Measurements from ENCODE around the gene TRPM7. TPM values are rescaled to one million over a fixed set of nuclear protein-coding genes. Genes with fewer than 3 reads are reported as not detected.
A peak's percentile ranks its signal among the peaks of the same experiment; 100 is the strongest.

Gene TRPM7
- total RNA-seq, result 10 to 100 TPM; 29.0 to 36.9 (median 30.9) TPM
- polyA plus RNA-seq, result 11.9 TPM
- long read RNA-seq, donor 1, partial matches to known transcripts, result 12 of 14 reads
- long read RNA-seq, donor 1, other reads (novel, unspliced or antisense), result 2 of 14 reads
- long read RNA-seq, donor 2, partial matches to known transcripts, result 1 of 2 reads
- long read RNA-seq, donor 2, other reads (novel, unspliced or antisense), result 1 of 2 reads
- long read RNA-seq, donor 3, partial matches to known transcripts, result 10 of 13 reads
- long read RNA-seq, donor 3, other reads (novel, unspliced or antisense), result 3 of 13 reads
- long read RNA-seq, donor 4, partial matches to known transcripts, result 3 of 8 reads
- long read RNA-seq, donor 4, other reads (novel, unspliced or antisense), result 5 of 8 reads

- intact Hi-C loops (cut with DNase I), result loop anchor here in 2 of 4 donors (10.0 kb wide), 1 partner anchor 78 kb away; the partner anchor contains the start of gene SPPL2A (in 2 of the 2)
- DNase-seq (peak; percentile 90 to 97 (median 96)), ATAC-seq (peak; percentile 97 to 98)
- Histone ChIP-seq H3K27ac (ENCODE audit: low read length) (peak within 1 kb of the TSS; percentile 98), H3K4me1 (ENCODE audit: control insufficient read depth, insufficient read depth, low read length) (peaks cover 6% of the 10 kb centered on the region), H3K9me3 (ENCODE audit: control insufficient read depth, low read length) (no peaks in the 10 kb centered on the region), H3K27me3 (ENCODE audit: control insufficient read depth, insufficient read depth) (no peaks in the 10 kb centered on the region), H3K4me3 (ENCODE audit: low read length) (peak within 1 kb of the TSS; percentile 72)
- WGBS, result under 1% methylated on average over 80 of the region's 80 CpGs
Measured at GRCh38 chr15:50686469-50687301, at the start of gene TRPM7. TSS of gene TRPM7 (minus strand) at chr15:50686797. CDS start at chr15:50686533, 264 bp downstream.

DNA sequence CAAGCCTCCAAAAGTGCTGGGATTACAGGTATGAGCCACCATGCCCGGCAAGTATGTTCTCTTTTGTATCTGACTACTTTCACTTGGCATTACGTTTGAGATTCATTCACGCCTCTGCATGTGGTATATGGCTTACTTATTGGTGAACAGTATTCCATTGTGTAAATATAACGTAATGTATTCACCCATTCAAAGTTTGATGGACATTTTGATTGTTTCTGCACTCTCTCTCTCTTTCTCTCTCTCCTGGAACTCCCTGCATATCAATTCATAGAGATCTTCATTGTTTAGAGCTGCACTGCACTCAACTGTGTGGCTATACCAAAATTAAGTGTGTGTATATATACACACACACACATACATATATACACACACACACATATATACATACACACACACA is 48.6 kb upstream of the TRPM7 start:
- intact Hi-C loops (cut with DNase I), result no loop called here
- no peak overlapping the region for H3K4me3 ChIP-seq (ENCODE audit: low read length)
- H3K4me1 ChIP-seq (ENCODE audit: control insufficient read depth, insufficient read depth, low read length), result no peaks in the 10 kb centered on the region
- H3K27me3 ChIP-seq (ENCODE audit: control insufficient read depth, insufficient read depth), result no peaks in the 10 kb centered on the region
- H3K27ac ChIP-seq (ENCODE audit: low read length), result no peak overlapping the region
- WGBS, result 94% methylated on average over 4 of the region's 4 CpGs
- ATAC-seq, result no peak
- H3K9me3 ChIP-seq (ENCODE audit: control insufficient read depth, low read length), result no peaks in the 10 kb centered on the region
- DNase-seq, result no peak

DNA sequence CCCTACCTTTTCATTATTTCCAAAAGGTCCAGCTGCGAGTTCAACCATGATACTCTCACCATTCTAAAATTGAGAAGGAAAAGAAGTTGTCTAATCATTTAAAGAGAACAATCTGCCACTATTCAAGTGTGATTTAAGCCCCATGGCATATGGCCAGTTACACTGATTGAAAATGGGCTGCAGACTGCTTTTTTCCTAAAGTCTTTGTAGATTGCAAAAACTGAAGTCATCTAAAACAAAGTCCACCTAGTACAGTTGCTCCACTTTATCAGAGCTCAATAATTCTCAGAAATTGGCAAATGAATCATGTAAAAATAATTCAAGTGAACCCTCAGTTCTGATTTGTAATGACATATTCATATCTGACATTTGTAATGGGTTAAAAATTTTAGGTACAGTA is 39.7 kb upstream of the TRPM7 start:
- WGBS, result 97% methylated on average over 1 of the region's 1 CpG
- no peaks in the 10 kb centered on the region for H3K4me1 ChIP-seq (ENCODE audit: control insufficient read depth, insufficient read depth, low read length)
- intact Hi-C loops (cut with DNase I), result no loop called here
- no peak overlapping the region for H3K4me3 ChIP-seq (ENCODE audit: low read length)
- no peaks in the 10 kb centered on the region for H3K9me3 ChIP-seq (ENCODE audit: control insufficient read depth, low read length)
- ATAC-seq (no peak), DNase-seq (no peak)
- no peak overlapping the region for H3K27ac ChIP-seq (ENCODE audit: low read length)
- no peaks in the 10 kb centered on the region for H3K27me3 ChIP-seq (ENCODE audit: control insufficient read depth, insufficient read depth)

DNA sequence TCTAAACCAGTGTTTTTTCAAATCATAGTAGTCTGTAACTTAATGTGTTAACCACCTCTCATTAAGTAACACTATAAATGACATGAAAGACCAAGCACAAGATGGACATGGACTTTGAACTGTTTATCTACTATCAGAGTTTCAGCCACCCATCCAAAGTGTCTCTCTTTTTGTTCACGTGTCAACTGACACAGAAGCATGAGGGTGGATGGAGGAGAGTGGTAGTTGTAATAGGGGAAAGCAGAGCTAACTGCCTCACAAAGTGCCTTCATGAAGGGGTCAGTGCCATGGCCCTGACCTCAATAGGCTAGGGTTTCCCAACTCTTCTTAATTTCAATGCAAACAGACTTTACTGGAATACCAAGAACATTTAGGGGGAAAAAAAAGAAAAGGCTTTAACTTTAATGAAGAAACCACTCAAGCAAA is 32.1 kb upstream of the TRPM7 start:
- 70% methylated on average over 1 of the region's 1 CpG for WGBS
- no peaks in the 10 kb centered on the region for H3K27me3 ChIP-seq (ENCODE audit: control insufficient read depth, insufficient read depth)
- no peak for DNase-seq
- no peak overlapping the region for H3K27ac ChIP-seq (ENCODE audit: low read length)
- no peak overlapping the region for H3K4me3 ChIP-seq (ENCODE audit: low read length)
- no peaks in the 10 kb centered on the region for H3K4me1 ChIP-seq (ENCODE audit: control insufficient read depth, insufficient read depth, low read length)
- intact Hi-C loops (cut with DNase I), result no loop called here
- H3K9me3 ChIP-seq (ENCODE audit: control insufficient read depth, low read length), result no peaks in the 10 kb centered on the region
- ATAC-seq, result peak; percentile 34 to 54

DNA sequence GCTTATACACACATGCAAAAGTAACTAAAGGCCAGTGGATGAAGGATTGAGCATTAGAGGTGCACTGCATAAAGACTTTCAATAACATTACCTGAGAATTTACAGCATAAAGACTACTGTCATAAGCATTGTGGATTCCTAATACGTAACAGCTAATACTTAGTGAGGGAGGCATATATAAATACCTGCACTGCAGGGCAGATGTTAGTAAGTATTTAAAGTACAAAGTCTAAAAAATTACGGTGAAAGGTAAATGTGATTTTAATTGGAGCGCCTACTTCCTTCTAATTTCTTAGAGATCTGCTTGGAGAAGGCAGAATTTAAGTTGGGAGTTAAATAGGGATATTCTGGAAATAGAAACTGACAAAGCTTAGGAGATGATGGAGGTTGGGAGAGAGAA is 25.4 kb upstream of the TRPM7 start:
- Histone ChIP-seq H3K27me3 (ENCODE audit: control insufficient read depth, insufficient read depth) (no peaks in the 10 kb centered on the region), H3K4me3 (ENCODE audit: low read length) (no peak overlapping the region), H3K4me1 (ENCODE audit: control insufficient read depth, insufficient read depth, low read length) (no peaks in the 10 kb centered on the region), H3K27ac (ENCODE audit: low read length) (no peak overlapping the region), H3K9me3 (ENCODE audit: control insufficient read depth, low read length) (no peaks in the 10 kb centered on the region)
- no peak for DNase-seq
- no peak for ATAC-seq
- WGBS, result 85% methylated on average over 3 of the region's 3 CpGs
- intact Hi-C loops (cut with DNase I), result no loop called here

DNA sequence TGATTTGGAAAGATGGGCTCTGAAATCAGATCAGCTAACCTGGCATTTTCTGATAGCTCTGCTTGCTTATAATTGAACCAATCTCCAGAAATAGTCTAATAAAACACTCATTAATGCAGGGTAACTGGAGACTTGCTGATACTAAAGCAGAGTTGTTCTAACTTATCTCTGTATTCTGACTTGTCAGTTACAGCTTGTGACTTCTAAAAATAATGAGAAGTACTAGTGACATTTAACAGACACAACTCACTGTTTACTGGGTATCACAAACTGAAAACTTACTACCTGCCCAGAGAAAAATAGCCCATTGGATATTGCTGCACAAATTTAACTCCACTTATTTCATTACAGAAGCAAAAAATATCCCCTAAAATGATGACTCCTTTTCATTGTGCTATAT is 24.0 kb upstream of the TRPM7 start:
- Histone ChIP-seq H3K4me3 (ENCODE audit: low read length) (no peak overlapping the region), H3K27me3 (ENCODE audit: control insufficient read depth, insufficient read depth) (no peaks in the 10 kb centered on the region), H3K4me1 (ENCODE audit: control insufficient read depth, insufficient read depth, low read length) (no peaks in the 10 kb centered on the region), H3K9me3 (ENCODE audit: control insufficient read depth, low read length) (no peaks in the 10 kb centered on the region), H3K27ac (ENCODE audit: low read length) (no peak overlapping the region)
- intact Hi-C loops (cut with DNase I), result no loop called here
- DNase-seq (no peak), ATAC-seq (peak; percentile 65 to 77)

GRCh38 chr15:50707878-50708427 is 21.4 kb upstream of the TRPM7 start:
- Histone ChIP-seq H3K4me3 (ENCODE audit: low read length) (no peak overlapping the region), H3K27ac (ENCODE audit: low read length) (no peak overlapping the region), H3K4me1 (ENCODE audit: control insufficient read depth, insufficient read depth, low read length) (no peaks in the 10 kb centered on the region), H3K27me3 (ENCODE audit: control insufficient read depth, insufficient read depth) (no peaks in the 10 kb centered on the region), H3K9me3 (ENCODE audit: control insufficient read depth, low read length) (no peaks in the 10 kb centered on the region)
- DNase-seq (no peak), ATAC-seq (peak; percentile 51 to 60)
- WGBS, result 85% methylated on average over 3 of the region's 3 CpGs
- intact Hi-C loops (cut with DNase I), result no loop called here

GRCh38 chr15:50702762-50703334 is 16.3 kb upstream of the TRPM7 start:
- Histone ChIP-seq H3K4me3 (ENCODE audit: low read length) (no peak overlapping the region), H3K27ac (ENCODE audit: low read length) (no peak overlapping the region)
- 84% methylated on average over 1 of the region's 1 CpG for WGBS

GRCh38 chr15:50698101-50698500 is 11.5 kb upstream of the TRPM7 start:
- no peak overlapping the region for H3K4me3 ChIP-seq (ENCODE audit: low read length)
- ATAC-seq (no peak), DNase-seq (no peak)
- no peaks in the 10 kb centered on the region for H3K9me3 ChIP-seq (ENCODE audit: control insufficient read depth, low read length)
- WGBS, result 68% methylated on average over 8 of the region's 8 CpGs
- no peak overlapping the region for H3K27ac ChIP-seq (ENCODE audit: low read length)
- intact Hi-C loops (cut with DNase I), result no loop called here
- H3K4me1 ChIP-seq (ENCODE audit: control insufficient read depth, insufficient read depth, low read length), result no peaks in the 10 kb centered on the region
- H3K27me3 ChIP-seq (ENCODE audit: control insufficient read depth, insufficient read depth), result no peaks in the 10 kb centered on the region

More at GRCh38 chr15:50702762-50703334, 16.3 kb upstream of the TRPM7 start:
- no peaks in the 10 kb centered on the region for H3K4me1 ChIP-seq (ENCODE audit: control insufficient read depth, insufficient read depth, low read length)
- no peak for DNase-seq
- intact Hi-C loops (cut with DNase I), result no loop called here
- no peaks in the 10 kb centered on the region for H3K9me3 ChIP-seq (ENCODE audit: control insufficient read depth, low read length)
- no peaks in the 10 kb centered on the region for H3K27me3 ChIP-seq (ENCODE audit: control insufficient read depth, insufficient read depth)
- no peak for ATAC-seq

- intact Hi-C loops (cut with DNase I), result no loop called here
- DNase-seq, result no peak
Measured at GRCh38 chr15:50697109-50697797, 10.7 kb upstream of the TRPM7 start.

More at GRCh38 chr15:50697109-50697797, 10.7 kb upstream of the TRPM7 start:
- Histone ChIP-seq H3K4me3 (ENCODE audit: low read length) (no peak overlapping the region), H3K4me1 (ENCODE audit: control insufficient read depth, insufficient read depth, low read length) (no peaks in the 10 kb centered on the region), H3K27ac (ENCODE audit: low read length) (no peak overlapping the region), H3K9me3 (ENCODE audit: control insufficient read depth, low read length) (no peaks in the 10 kb centered on the region), H3K27me3 (ENCODE audit: control insufficient read depth, insufficient read depth) (no peaks in the 10 kb centered on the region)
- 90% methylated on average over 4 of the region's 4 CpGs for WGBS
- no peak for ATAC-seq

Data from right cardiac atrium (tissue), 5 donors.